Peyer's patch (tissue), 4 donors: ENCODE results near the gene ABCC5. TPM values are rescaled to one million over a fixed set of nuclear protein-coding genes. Genes with fewer than 3 reads are reported as not detected.
A peak's percentile ranks its signal among the peaks of the same experiment; 100 is the strongest.

Experiments
- DNase-seq, 3 donors: peaks; one replicate each; pipeline ENCODE4 v3.0.0-alpha.2; 2017 to 2019
- H3K27ac ChIP-seq, 4 donors: fragments of 200-600 bp; sonication (generic); one replicate each; pipeline ENCODE4 v1.5.1; 2016 to 2019
- H3K27me3 ChIP-seq, 2 donors: fragments of 200-600 bp; sonication (generic); one replicate each; pipeline ENCODE4 v1.5.1; 2019
- H3K36me3 ChIP-seq, 3 donors: fragments of 200-600 bp; sonication (generic); one replicate each; pipeline ENCODE4 v1.5.1; 2016 to 2019
- H3K4me1 ChIP-seq, 4 donors: fragments of 200-600 bp; sonication (generic); one replicate each; pipeline ENCODE4 v1.5.1; 2016 to 2019
- H3K4me3 ChIP-seq, 4 donors: fragments of 200-600 bp; sonication (generic); 1 replicate in 3 of 4; 2 replicates in 1 of 4; pipeline ENCODE4 v1.5.1; 2016 to 2019; ENCODE audit warnings: mild to moderate bottlenecking in 1 of 4
- H3K9me3 ChIP-seq, 4 donors: fragments of 200-600 bp; sonication (generic); one replicate each; pipeline ENCODE4 v1.5.1; 2016 to 2019; ENCODE audit warnings: mild to moderate bottlenecking in 1 of 4
- POLR2A ChIP-seq, 2 donors: fragments of 450-650 bp; IDR thresholded peaks; one replicate each; pipeline ENCODE4 v1.5.1; 2017; ENCODE audit warnings: antibody characterized with exemption in 2 of 2, mild to moderate bottlenecking in 2 of 2, moderate library complexity in 2 of 2
- total RNA-seq, 4 donors: library from RNA; depleted of rRNA; stranded (reverse); fragments of >200 nt; gene quantifications; one replicate each; pipeline ENCODE4 v1.1.0, GENCODE V29; 2016
- TF ChIP-seq, protein P1 (sequence below), 6 experiments: fragments of 450-650 bp in 4 of 6; fragments of 200-600 bp in 2 of 6; sonication (generic) in 1 of 6; IDR thresholded peaks; one replicate each; pipeline ENCODE4 v1.5.1; 2017 to 2019; ENCODE audit warnings: antibody characterized with exemption in 6 of 6, mild to moderate bottlenecking in 3 of 6, moderate library complexity in 1 of 6

The ABCC5 gene
- total RNA-seq, 4 donors from 2014 or later: 54.0 to 95.7 (median 82.1) TPM

DNA sequence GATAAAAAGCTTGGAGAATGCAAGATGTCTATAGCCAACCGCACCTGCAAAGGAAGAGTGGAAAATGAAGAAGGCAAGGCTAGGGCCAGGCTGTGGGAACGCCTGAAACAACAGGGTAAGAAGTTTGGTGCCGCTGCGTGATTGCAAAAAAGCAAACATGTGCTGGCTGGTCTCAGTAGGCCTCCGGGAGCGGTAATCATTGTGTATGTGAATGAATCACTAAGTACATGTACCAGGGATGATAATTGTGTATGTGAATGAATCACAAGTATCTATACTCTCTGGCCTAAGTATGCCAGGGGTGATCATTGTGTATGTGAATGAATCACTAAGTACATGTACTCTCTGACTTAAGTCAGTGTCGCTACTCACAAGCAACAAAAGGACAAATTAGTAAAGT lies 92.7 kb downstream of the ABCC5 start:
- H3K27me3 ChIP-seq: no peaks in the 10 kb centered on the region
- peaks cover 0 to 5% (median 2%) of the 10 kb centered on the region in 4 donors for H3K4me1 ChIP-seq
- peak overlapping the region in 1 of 4 donors; percentile 39 for H3K27ac ChIP-seq
- TF ChIP-seq POLR2A (IDR thresholded peaks at IDR 0.05): no peak
- TF ChIP-seq, protein P1, sequence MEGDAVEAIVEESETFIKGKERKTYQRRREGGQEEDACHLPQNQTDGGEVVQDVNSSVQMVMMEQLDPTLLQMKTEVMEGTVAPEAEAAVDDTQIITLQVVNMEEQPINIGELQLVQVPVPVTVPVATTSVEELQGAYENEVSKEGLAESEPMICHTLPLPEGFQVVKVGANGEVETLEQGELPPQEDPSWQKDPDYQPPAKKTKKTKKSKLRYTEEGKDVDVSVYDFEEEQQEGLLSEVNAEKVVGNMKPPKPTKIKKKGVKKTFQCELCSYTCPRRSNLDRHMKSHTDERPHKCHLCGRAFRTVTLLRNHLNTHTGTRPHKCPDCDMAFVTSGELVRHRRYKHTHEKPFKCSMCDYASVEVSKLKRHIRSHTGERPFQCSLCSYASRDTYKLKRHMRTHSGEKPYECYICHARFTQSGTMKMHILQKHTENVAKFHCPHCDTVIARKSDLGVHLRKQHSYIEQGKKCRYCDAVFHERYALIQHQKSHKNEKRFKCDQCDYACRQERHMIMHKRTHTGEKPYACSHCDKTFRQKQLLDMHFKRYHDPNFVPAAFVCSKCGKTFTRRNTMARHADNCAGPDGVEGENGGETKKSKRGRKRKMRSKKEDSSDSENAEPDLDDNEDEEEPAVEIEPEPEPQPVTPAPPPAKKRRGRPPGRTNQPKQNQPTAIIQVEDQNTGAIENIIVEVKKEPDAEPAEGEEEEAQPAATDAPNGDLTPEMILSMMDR (IDR thresholded peaks at IDR 0.05): no peak
- H3K9me3 ChIP-seq: no peaks in the 10 kb centered on the region
- no peak for DNase-seq
- H3K36me3 ChIP-seq: peaks cover 0 to 36% (median 0%) of the 10 kb centered on the region in 3 donors
- H3K4me3 ChIP-seq: no peak overlapping the region

DNA sequence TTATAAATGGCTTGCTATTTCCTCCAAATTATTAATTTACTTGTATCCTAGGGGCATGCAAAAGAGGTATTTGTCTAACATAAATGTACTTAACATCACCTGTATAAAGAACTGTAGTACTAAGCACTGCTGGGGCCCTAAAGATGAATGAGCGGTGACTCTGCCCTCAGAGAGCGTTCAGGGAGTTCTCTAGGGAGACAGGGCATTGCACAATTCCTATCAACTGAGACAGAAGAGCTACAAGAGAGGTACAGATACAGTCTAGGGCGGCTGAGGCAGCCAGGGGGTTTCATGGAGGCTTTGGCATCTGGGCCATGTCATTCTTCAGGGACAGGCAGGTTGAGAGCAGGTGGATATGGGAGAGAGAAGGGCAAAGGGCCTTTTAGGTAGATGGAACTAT lies 93.1 kb downstream of the ABCC5 start:
- no peak overlapping the region for H3K27ac ChIP-seq

GRCh38 chr3:183922421-183922820 lies 95.3 kb downstream of the ABCC5 start:
- no peak for DNase-seq
- no peaks in the 10 kb centered on the region for H3K4me1 ChIP-seq
- peaks cover 0 to 37% (median 0%) of the 10 kb centered on the region in 3 donors for H3K36me3 ChIP-seq
- no peaks in the 10 kb centered on the region for H3K27me3 ChIP-seq
- no peak overlapping the region for H3K4me3 ChIP-seq
- H3K27ac ChIP-seq: no peak overlapping the region
- H3K9me3 ChIP-seq: no peaks in the 10 kb centered on the region
- TF ChIP-seq, protein P1 (IDR thresholded peaks at IDR 0.05): no peak
- TF ChIP-seq POLR2A (IDR thresholded peaks at IDR 0.05): no peak

More for the DNA sequence above, 93.1 kb downstream of the ABCC5 start:
- TF ChIP-seq POLR2A (IDR thresholded peaks at IDR 0.05): no peak
- TF ChIP-seq, protein P1 (IDR thresholded peaks at IDR 0.05): no peak
- no peak overlapping the region for H3K4me3 ChIP-seq
- DNase-seq: no peak
- H3K36me3 ChIP-seq: peaks cover 0 to 37% (median 0%) of the 10 kb centered on the region in 3 donors
- peaks cover 0 to 5% (median under 1%) of the 10 kb centered on the region in 4 donors for H3K4me1 ChIP-seq
- H3K27me3 ChIP-seq: no peaks in the 10 kb centered on the region
- no peaks in the 10 kb centered on the region for H3K9me3 ChIP-seq

DNA sequence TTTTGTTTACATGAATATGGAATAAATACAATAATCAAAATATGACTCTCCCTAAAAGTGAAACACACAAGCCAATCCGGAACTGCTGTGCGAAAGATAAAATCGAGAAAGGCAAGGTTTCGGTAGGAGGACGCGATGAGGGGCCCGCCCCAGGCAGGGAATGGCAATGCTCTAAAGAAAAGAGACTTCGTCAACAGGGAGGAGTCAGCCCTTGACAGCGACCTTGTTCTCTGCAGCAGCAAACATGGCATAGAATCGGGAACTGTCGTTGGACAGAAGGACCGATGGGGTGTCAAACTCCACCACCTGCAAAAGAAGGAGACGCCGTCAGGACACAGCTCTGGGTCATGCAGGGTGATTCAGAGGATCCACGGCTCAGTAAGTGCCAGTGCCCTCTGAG lies 96.6 kb downstream of the ABCC5 start:
- H3K4me1 ChIP-seq: no peaks in the 10 kb centered on the region
- TF ChIP-seq, protein P1 (IDR thresholded peaks at IDR 0.05): no peak
- no peaks in the 10 kb centered on the region for H3K27me3 ChIP-seq
- H3K36me3 ChIP-seq: peaks cover 0 to 37% (median 0%) of the 10 kb centered on the region in 3 donors
- H3K9me3 ChIP-seq: no peaks in the 10 kb centered on the region
- no peak overlapping the region for H3K27ac ChIP-seq
- H3K4me3 ChIP-seq: no peak overlapping the region
- no peak for DNase-seq

DNA sequence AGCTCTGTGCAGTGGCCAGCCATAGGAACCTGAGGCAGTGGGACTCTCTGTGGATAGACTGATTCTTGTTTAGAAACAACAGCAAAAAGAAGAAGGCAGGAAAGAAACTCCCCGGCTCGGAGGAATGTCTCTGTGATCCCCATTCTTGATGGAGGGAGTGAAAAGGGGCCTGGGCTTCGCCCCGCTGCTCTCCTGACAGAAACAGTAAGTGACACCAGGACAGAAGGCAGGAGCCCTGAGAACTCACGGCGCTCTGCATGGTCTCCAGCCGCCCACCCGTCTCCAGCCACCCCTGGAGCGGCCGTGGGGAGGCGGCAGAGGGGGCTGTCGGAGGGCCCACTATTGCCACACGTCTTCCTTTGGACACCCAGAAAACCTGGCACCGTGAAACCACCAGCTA lies 97.3 kb downstream of the ABCC5 start:
- Histone ChIP-seq H3K27me3 (no peaks in the 10 kb centered on the region), H3K27ac (no peak overlapping the region), H3K4me1 (no peaks in the 10 kb centered on the region), H3K4me3 (no peak overlapping the region), H3K9me3 (no peaks in the 10 kb centered on the region), H3K36me3 (peaks cover 0 to 36% (median 0%) of the 10 kb centered on the region in 3 donors)
- no peak for DNase-seq
- no peak for TF ChIP-seq POLR2A (IDR thresholded peaks at IDR 0.05)
- TF ChIP-seq, protein P1 (IDR thresholded peaks at IDR 0.05): no peak

- H3K27ac ChIP-seq: no peak overlapping the region
These were observed 99.5 kb downstream of the ABCC5 start for GRCh38 chr3:183918178-183918577.

More at GRCh38 chr3:183918178-183918577, 99.5 kb downstream of the ABCC5 start:
- TF ChIP-seq, protein P1 (IDR thresholded peaks at IDR 0.05): no peak
- TF ChIP-seq POLR2A (IDR thresholded peaks at IDR 0.05): no peak
- Histone ChIP-seq H3K36me3 (peaks cover 0 to 17% (median 0%) of the 10 kb centered on the region in 3 donors), H3K9me3 (no peaks in the 10 kb centered on the region), H3K27me3 (no peaks in the 10 kb centered on the region), H3K4me3 (no peak overlapping the region), H3K4me1 (no peaks in the 10 kb centered on the region)
- no peak for DNase-seq
